ENCODE data around the gene PRORP. TPM values are rescaled to one million over a fixed set of nuclear protein-coding genes. Genes with fewer than 3 reads are reported as not detected.

PRORP gene
- total RNA-seq, 2 experiments from 2014 or later: 45.2 to 52.2 TPM

DNA sequence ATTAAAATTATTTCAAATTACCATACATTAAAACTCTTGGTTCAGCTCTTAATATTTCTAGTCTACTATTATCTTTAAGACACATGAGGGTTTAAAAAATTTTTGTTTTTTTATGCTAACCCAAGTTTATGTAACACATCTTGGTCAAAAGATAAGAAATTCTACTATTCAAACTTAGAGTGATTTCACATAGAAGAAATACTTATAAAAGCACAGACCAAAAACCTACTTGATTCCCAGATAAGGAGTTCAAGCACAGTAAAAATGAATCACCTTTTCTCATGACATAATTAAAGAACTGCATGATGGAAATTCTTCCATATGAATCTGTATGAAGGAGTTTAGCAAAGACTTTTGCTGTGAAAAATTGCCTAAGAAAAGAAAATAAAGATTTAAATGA is 14.5 kb upstream of the PRORP start:
- Histone ChIP-seq H3K27ac (ENCODE audit: low read depth, low read length, poor library complexity, severe bottlenecking) (no peak overlapping the region), H3K9me3 (ENCODE audit: low read length) (peaks cover 15% of the 10 kb centered on the region), H3K36me3 (ENCODE audit: insufficient read depth, low read length) (peaks cover 72% of the 10 kb centered on the region), H3K79me2 (ENCODE audit: insufficient read depth, low read depth, low read length) (no peaks in the 10 kb centered on the region), H3K4me3 (ENCODE audit: low read depth, low read length, poor library complexity, severe bottlenecking) (no peak overlapping the region), H3K4me2 (ENCODE audit: low read length) (no peak overlapping the region), H4K20me1 (ENCODE audit: insufficient read depth, low read length) (no peaks in the 10 kb centered on the region), H3K4me1 (ENCODE audit: insufficient read depth, low read length, poor library complexity, severe bottlenecking) (no peaks in the 10 kb centered on the region), H3K9me2 (ENCODE audit: insufficient read depth, low read length) (no peaks in the 10 kb centered on the region), H2AFZ (ENCODE audit: low read length) (no peak overlapping the region)
- ChIA-PET CTCF (ENCODE audit: unreplicated experiment) (no interaction called here), POLR2A (no interaction called here)
- TF ChIP-seq CTCF (conservative IDR thresholded peaks at IDR 0.05; ENCODE audit: low read length) (no peak), EZH2phosphoT487 (IDR thresholded peaks at IDR 0.05; ENCODE audit: borderline replicate concordance, low read depth, low read length) (no peak)
- intact Hi-C loops (cut with micrococcal nuclease; ENCODE audit: unreplicated experiment): no loop called here
- no peak for DNase-seq (ENCODE audit: low spot score)
- BruUV-seq (replicated peaks): no TSS peak

- Histone ChIP-seq H3K9me3 (ENCODE audit: low read length) (peaks cover 19% of the 10 kb centered on the region), H4K20me1 (ENCODE audit: insufficient read depth, low read length) (no peaks in the 10 kb centered on the region), H3K27ac (ENCODE audit: low read depth, low read length, poor library complexity, severe bottlenecking) (no peak overlapping the region), H3K4me2 (ENCODE audit: low read length) (no peak overlapping the region), H2AFZ (ENCODE audit: low read length) (no peak overlapping the region), H3K79me2 (ENCODE audit: insufficient read depth, low read depth, low read length) (0 out of 2 replicates have a peak, but pooled peaks cover 3% of the 10 kb centered on the region), H3K36me3 (ENCODE audit: insufficient read depth, low read length) (peaks cover 78% of the 10 kb centered on the region), H3K4me3 (ENCODE audit: low read depth, low read length, poor library complexity, severe bottlenecking) (no peak overlapping the region), H3K4me1 (ENCODE audit: insufficient read depth, low read length, poor library complexity, severe bottlenecking) (no peaks in the 10 kb centered on the region), H3K9me2 (ENCODE audit: insufficient read depth, low read length) (no peaks in the 10 kb centered on the region)
- ChIA-PET CTCF (ENCODE audit: unreplicated experiment) (no interaction called here), POLR2A (no interaction called here)
- BruUV-seq (replicated peaks): no TSS peak
- TF ChIP-seq CTCF (conservative IDR thresholded peaks at IDR 0.05; ENCODE audit: low read length): no peak
- no peak for TF ChIP-seq EZH2phosphoT487 (IDR thresholded peaks at IDR 0.05; ENCODE audit: borderline replicate concordance, low read depth, low read length)
- intact Hi-C loops (cut with micrococcal nuclease; ENCODE audit: unreplicated experiment): no loop called here
- no peak for DNase-seq (ENCODE audit: low spot score)
Measured at GRCh38 chr14:35112641-35113040, 9.7 kb upstream of the PRORP start.

- H3K9me3 ChIP-seq (ENCODE audit: low read length): peaks cover 19% of the 10 kb centered on the region
- no peaks in the 10 kb centered on the region for H3K9me2 ChIP-seq (ENCODE audit: insufficient read depth, low read length)
- H3K36me3 ChIP-seq (ENCODE audit: insufficient read depth, low read length): peaks cover 70% of the 10 kb centered on the region
- ChIA-PET POLR2A (no interaction called here), CTCF (ENCODE audit: unreplicated experiment) (no interaction called here)
- TF ChIP-seq EZH2phosphoT487 (IDR thresholded peaks at IDR 0.05; ENCODE audit: borderline replicate concordance, low read depth, low read length) (no peak), CTCF (conservative IDR thresholded peaks at IDR 0.05; ENCODE audit: low read length) (no peak)
- no peak overlapping the region for H3K4me2 ChIP-seq (ENCODE audit: low read length)
- no peaks in the 10 kb centered on the region for H3K4me1 ChIP-seq (ENCODE audit: insufficient read depth, low read length, poor library complexity, severe bottlenecking)
- no peak overlapping the region for H3K27ac ChIP-seq (ENCODE audit: low read depth, low read length, poor library complexity, severe bottlenecking)
- no peak overlapping the region for H3K4me3 ChIP-seq (ENCODE audit: low read depth, low read length, poor library complexity, severe bottlenecking)
- no peak for DNase-seq (ENCODE audit: low spot score)
- H2AFZ ChIP-seq (ENCODE audit: low read length): no peak overlapping the region
- BruUV-seq (replicated peaks): no TSS peak
- intact Hi-C loops (cut with micrococcal nuclease; ENCODE audit: unreplicated experiment): no loop called here
- no peaks in the 10 kb centered on the region for H4K20me1 ChIP-seq (ENCODE audit: insufficient read depth, low read length)
- H3K79me2 ChIP-seq (ENCODE audit: insufficient read depth, low read depth, low read length): 0 out of 2 replicates have a peak, but pooled peaks cover 3% of the 10 kb centered on the region
Measured at GRCh38 chr14:35113308-35113950, 8.9 kb upstream of the PRORP start.
